HG02571 (cell line): Measurements from ENCODE around the gene WEE2.
"Not testable (repeated sequence)": the region's sequence is repeated elsewhere in the genome, so short reads cannot be mapped to it uniquely, and the experiment has no call there.

Experiments used
- ATAC-seq: cut with Tn5 transposase; IDR thresholded peaks from one replicate; pipeline ENCODE4 v1.9.1; 2021; ENCODE audit warnings: mild to moderate bottlenecking, moderate library complexity; ENCODE audit not compliant: unreplicated experiment

Gene WEE2

GRCh38 chr7:141689072-141689825 is 18.9 kb upstream of the WEE2 start:
- not testable (repeated sequence) for ATAC-seq

DNA sequence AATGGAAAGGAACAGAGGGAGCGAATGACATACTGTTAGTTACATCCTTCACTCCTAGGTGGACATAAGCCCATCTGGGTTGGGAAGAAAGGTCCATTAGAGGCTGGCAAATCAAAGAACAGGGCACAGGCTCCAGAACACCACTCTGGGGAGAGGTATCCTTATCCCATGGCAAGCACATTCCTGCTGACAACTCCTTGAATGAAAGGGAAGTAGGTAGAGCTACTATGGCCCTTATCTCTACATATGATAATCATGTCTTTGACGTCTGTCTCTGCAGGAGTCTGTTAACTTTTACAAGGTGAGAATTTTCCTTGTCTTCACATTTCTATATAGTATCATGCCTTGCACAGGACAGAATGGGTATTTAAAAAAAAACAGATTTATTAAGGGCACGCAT is 16.6 kb upstream of the WEE2 start:
- no peak for ATAC-seq

- no peak for ATAC-seq
These were observed 16.2 kb upstream of the WEE2 start for GRCh38 chr7:141691961-141692360.

DNA sequence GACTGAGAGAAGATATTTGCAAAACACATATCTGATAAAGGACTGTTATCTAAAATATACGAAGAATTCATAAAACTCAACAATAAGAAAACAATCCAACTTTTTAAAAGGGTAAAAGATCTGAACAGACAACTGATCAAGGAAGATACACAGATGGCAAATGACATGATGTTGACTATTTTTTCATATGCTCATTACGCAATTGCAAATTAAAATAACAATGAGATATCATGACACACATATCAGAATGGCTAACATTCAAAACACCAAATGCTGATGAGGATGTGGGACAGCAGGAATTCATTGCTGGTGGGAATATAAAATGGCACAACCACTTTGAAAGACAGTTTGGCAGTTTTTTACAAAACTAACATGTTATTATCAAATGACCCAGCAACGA is 15.1 kb upstream of the WEE2 start:
- no peak for ATAC-seq

DNA sequence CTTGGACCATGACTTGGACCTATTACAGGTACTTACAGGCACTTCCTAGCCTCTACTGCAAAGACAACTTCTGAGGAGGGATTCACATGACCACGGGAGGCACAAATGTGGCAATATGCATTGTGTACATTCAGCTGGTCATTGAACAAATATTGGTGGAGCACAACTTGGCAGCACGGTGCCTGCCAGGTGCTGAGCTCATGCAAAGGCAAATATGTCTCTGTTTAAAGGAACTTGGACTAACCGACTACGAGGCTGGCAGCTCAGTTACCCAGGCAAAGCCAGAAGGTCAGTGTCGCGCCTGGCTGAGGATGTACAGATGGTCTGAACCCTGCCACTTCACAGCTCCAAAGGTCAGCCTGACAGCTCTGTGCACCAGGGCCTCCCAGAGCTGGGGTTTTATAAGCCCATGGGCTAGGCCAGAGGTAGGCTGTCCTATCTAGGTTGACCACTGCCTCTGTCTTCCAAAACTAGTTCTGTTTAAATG is 12.3 kb upstream of the WEE2 start:
- no peak for ATAC-seq

- no peak for ATAC-seq
These were observed 11.8 kb upstream of the WEE2 start for GRCh38 chr7:141696348-141696747.

DNA sequence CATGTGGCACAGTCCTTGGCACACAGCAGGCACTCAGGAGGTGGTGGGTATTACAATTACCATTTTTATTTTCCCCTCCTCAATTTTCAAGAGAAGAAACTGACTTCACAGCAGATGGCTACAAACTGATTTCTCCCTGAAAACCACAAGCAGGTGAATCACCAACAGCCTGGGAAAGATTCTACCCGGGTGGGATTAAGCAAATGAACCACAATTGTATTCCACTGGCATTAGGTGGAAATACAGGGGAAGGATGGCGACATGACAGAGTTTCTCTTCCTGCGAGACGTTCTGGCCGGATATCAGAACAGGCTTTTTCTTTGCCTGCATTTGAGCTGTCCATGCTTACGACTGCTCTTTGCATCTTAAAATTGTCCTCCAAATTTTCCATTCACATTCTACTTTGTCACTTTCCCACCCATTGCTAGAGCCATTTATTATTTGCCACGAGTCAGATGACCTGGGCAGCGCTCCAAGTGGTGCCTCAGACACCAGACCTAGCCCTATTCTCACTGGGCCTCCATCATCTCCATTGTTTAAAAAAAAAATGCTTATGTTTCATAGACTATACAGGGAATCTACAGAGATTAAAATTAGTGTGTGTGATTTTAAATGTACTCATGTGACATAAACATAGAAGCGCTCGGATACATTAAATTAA is 10.8 kb upstream of the WEE2 start:
- no peak for ATAC-seq

DNA sequence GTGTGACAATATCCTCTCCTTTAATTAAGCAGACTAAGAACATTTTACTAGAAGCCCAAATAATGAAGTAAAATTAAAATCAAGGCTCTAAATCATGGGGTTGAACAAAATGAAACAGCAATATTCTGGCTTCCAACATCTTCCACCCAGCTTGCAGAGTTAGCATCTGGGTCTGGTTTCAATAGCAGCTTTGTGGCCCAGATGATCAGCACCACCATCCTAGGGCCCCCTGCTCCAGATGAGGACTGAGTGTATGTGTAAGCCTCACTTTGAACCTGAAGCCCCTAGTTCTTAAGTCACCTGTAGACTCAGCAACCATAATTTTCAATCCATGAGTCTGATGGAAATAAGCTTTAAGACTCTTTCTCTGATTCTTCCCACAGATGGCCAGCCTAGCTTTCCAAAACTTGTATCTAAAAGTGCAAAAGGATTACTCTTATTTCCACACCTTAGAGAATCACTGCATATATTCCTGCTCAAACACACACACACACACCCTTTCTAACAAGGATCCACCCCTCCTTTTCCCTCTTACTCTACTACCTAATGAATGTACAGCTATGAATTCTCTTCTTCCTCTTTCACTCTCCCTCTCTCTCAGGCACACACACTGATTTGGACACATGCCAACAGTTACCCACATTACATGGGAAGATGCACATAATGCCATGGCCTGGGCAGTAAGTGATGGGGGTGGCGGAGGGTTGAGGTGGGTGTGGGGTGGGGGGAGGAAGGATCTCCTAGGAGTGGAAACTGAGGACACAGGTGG is 9.7 kb upstream of the WEE2 start:
- no peak for ATAC-seq

GRCh38 chr7:141699860-141700259 is 8.3 kb upstream of the WEE2 start:
- no peak for ATAC-seq

DNA sequence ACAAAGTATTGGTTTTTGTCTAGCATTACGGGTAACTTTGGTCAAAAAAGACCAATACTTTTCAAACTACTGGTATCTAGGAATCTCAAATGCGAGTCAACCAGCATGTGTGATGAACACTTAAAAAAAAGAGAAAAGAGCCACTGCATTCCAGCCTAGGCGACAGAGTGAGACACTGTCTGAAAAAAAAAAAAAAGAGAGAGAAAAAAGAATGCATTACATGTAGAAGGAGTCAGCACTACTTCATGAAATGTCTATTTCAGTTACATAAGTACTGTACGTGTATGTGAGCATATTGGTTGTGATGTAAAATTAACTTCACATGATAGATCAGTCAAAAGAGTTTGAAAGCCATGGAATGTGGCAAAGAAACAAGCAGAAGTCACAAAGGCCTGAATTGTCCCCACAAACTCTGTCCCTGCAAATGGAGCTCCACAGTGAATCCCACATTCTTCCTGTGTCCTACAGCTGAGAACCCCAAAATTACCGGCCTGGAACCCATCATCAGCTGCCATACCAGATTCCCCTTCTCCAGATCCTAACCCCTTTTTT is 7.8 kb upstream of the WEE2 start:
- ATAC-seq, result no peak

- ATAC-seq, result peak; percentile 18
These were observed 7.2 kb upstream of the WEE2 start for GRCh38 chr7:141700848-141701371.

DNA sequence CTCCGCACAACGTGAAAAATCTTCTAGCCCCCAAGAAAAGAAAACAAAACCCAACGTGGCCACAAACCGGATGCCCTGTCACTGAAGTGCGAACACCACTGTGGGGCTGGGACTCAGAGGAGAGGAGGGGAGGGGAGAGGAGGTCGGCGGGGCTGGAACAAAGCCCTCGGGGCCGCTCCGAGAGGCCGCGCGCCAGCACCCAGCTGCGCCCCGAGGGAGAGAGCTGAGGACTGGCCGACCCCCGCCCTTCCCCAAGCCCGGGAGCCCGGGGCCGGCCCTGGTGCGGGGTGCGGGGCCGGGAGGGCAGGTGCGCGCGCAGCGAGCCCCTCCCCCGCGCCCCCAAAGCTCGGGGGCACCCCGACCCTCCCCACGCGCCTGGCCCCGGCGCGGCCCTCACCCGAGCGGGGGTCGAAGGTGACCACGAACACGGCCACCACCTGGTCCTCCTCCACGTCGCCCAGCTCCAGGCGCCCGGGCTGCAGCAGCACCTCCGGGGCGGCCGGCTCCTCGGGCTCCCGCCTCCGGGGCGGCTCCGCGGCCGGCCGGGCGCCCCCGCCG is 6.6 kb upstream of the WEE2 start:
- peak; percentile 79 for ATAC-seq

GRCh38 chr7:141702047-141702567 is 6.0 kb upstream of the WEE2 start, which contains the start of gene DENND11:
Gene DENND11 (minus strand): TSS chr7:141702166. CDS start chr7:141702153, 13 bp downstream.
- peak; percentile 79 for ATAC-seq

DNA sequence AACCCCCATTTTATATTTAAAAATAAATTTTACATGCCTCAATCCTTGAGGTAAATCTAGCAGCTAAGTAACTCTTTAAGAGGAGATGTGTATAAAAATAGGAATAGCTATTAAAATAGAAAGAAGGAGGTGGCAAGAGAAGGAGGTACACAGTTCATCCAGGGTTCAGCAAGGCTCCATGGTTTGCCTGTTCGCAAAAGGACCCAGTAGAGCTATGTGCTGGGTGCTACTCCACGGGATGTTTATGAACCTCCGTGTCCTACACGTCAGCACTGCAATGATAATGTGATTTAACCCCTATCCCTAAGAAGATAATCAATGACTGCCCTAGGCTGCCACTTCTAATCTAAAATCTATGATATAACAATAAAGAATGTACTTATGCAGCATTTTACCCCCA is 5.3 kb upstream of the WEE2 start:
- no peak for ATAC-seq

DNA sequence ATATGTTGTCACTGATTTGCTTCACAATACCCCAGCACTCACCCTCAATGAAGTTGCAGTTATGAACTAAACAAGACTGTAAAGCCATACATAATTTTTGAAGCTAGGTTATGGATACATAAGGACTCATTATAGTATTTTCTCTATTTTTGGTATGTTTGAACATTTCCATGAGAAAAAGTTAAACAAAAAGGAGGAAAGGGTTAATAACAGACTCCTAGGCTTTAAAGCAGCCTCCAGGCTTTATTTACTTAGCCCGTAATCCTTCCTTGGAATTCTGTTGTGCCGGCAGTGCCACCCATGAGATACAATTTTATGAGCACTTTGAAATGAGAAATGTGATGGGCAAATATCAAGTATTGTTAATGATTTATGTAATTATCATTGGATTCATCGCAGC is 4.0 kb upstream of the WEE2 start:
- no peak for ATAC-seq

GRCh38 chr7:141704741-141705140 is 3.4 kb upstream of the WEE2 start:
- ATAC-seq, result no peak

DNA sequence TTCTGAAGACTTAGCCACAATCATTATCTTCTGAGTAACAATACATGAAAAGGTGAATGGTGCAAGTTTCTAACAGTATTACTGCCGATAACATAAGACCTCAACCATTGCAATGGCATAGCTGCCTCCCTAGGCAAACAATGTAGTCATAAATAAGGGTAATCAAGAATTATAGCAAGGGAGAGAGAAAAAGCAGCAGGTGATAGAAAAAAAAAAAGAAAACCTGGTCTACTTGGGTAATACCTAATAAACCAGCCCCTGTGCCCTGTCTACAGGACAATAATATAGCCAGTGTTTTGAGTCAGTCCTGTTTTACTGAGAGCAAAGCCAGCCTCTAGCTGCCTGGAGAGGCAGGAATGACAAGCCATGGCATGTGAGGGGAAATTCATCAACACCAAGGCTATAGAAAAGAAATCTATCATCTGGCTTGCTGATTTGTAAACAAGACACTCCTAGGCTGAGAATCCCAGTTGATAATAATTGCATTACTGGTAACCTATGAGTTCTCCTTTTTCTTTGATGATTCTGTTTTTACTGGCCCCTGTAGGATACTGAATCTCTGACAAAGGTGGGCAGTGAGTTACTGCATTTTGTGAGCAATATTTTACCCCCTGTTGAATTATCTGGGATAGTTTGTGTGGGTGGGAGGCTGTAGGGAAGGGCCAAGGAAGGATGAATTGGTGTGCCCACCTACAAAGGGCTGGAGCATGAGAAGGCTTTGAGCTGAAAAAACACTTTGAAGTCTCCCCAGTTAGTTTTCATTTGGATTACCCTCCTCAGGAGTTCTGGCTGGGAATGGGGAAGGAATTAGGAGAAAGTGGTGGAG is 1.7 kb upstream of the WEE2 start:
- ATAC-seq, result no peak

GRCh38 chr7:141709318-141709717 is 1.2 kb downstream of the WEE2 start:
- no peak for ATAC-seq

DNA sequence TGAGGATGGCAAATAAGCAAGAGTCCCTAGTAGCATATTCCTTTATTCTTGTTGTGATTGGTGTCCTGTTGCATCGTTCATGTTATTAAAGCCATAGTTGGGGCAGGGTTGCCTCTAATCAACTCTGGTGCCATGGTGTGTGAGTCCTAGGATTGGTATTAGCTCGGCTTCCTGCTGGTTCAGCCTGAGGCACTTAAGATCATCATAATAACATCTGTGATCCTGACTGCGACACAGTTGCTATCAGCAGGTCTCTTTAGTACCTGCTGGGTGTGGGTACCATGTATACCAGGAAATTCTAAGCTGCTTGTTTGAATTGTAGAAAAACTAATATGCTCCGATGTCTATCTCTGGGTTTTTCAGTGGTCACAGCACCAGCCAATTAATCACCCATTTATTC is 1.6 kb downstream of the WEE2 start:
- no peak for ATAC-seq

DNA sequence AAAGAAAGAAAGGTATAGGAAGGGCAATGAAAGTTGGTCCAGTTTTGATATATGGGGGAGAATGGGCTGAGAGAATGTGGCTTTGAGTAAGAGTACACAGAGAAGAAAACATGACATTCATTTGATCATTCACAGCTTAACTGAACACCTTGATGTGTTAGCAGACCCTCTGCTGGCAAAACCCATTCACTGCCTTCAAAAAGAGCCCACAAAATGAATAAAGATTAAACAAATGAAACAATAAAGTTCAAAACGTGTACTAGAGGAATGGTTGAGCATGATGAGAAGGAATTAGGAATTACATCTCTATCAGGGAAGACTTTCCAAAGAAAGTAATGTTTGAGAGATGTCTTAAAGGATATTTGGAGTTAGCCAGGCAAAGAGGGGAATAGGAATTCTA is 2.1 kb downstream of the WEE2 start:
- no peak for ATAC-seq
